BJ (cell line): ENCODE measurements around the gene RLBP1. TPM values are rescaled to one million over a fixed set of nuclear protein-coding genes. Genes with fewer than 3 reads are reported as not detected.
A peak's percentile ranks its signal among the peaks of the same experiment; 100 is the strongest.
"Not testable (repeated sequence)": the region's sequence is repeated elsewhere in the genome, so short reads cannot be mapped to it uniquely, and the experiment has no call there.

Source experiments
- CTCF ChIA-PET: fragments of 350-600 bp; formaldehyde crosslinking; extraction: SDS; loops from one replicate; lab custom pipeline; 2021; ENCODE audit warnings: antibody characterized with exemption, inconsistent platforms; lab: Yijun Ruan, JAX
- POLR2A ChIA-PET: fragments of 300-600 bp; sonication (Branson Sonifier 250); formaldehyde crosslinking; extraction: SDS; loops from one replicate; lab custom pipeline; 2021; ENCODE audit warnings: antibody characterized with exemption; lab: Charles Lee
- DNase-seq: peaks from one replicate; pipeline ENCODE4 v3.0.0-alpha.2; 2011; ENCODE audit warnings: low read depth
- H3K27me3 ChIP-seq: 2 replicates; pipeline ENCODE4 v1.6.0; 2011; ENCODE audit warnings: low read length; ENCODE audit not compliant: control insufficient read depth, insufficient read depth
- H3K36me3 ChIP-seq: 2 replicates; pipeline ENCODE4 v1.5.1; 2011; ENCODE audit warnings: low read length; ENCODE audit not compliant: control insufficient read depth, insufficient read depth
- H3K4me3 ChIP-seq: 2 replicates; pipeline ENCODE4 v1.5.1; 2011; ENCODE audit warnings: low read depth, mild to moderate bottlenecking, control low read depth, low read length
- polyA minus RNA-seq: library from RNA; depleted of rRNA, polyadenylated mRNA; stranded (reverse); fragments of >200 nt; gene quantifications from 2 replicates; pipeline ENCODE4 v1.2.3, GENCODE V29; 2011; rRNA and poly(A)+ RNA removed
- polyA plus RNA-seq: library from polyadenylated mRNA; depleted of rRNA; stranded (reverse); fragments of >200 nt; gene quantifications from 2 replicates; pipeline ENCODE4 v1.2.3, GENCODE V29; 2011; rRNA removed
- TF ChIP-seq, protein P1 (sequence below): IDR thresholded peaks from 2 replicates; pipeline ENCODE4 v1.5.1; 2011; ENCODE audit warnings: low read depth, mild to moderate bottlenecking, control low read depth, inconsistent platforms, low read length, moderate library complexity; ENCODE audit not compliant: insufficient read depth

The RLBP1 gene
- polyA plus RNA-seq (not detected in 2 replicates), polyA minus RNA-seq (not detected in 2 replicates)

DNA sequence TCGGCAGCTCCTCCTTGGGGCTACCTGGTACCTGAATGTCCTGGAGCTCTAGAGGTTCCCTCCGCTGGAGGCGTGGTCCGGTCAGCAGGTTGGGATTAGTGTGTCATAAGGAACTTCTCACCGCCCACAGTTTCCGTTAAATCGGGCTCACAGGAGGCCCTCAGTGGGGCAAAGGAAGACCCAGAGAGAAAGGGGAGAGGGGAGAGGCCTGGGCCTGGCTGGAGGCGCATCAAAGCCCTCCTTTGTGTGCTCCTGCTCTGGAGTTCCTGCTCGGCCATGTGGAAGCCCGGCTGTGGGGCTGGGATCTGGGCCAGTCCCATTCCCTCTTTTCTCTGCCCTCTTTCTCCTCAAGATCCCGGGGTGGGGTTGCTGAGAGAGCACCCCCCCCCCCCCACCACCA is at the start of gene RLBP1:
Gene RLBP1 (minus strand): TSS at position 37 of the 400 bp plus-strand sequence. CDS start 2,604 bp downstream, outside the sequence.
- Histone ChIP-seq H3K4me3 (no peak within 1 kb of the TSS), H3K36me3 (no peaks in the 10 kb centered on the region), H3K27me3 (peaks cover 15% of the 10 kb centered on the region)
- CTCF ChIA-PET, result interaction anchor here (1.6 kb wide), 1 partner anchor 12 kb away, joined by 8 read pairs; no protein-coding TSS in a partner anchor
- no peak for DNase-seq
- TF ChIP-seq, protein P1, sequence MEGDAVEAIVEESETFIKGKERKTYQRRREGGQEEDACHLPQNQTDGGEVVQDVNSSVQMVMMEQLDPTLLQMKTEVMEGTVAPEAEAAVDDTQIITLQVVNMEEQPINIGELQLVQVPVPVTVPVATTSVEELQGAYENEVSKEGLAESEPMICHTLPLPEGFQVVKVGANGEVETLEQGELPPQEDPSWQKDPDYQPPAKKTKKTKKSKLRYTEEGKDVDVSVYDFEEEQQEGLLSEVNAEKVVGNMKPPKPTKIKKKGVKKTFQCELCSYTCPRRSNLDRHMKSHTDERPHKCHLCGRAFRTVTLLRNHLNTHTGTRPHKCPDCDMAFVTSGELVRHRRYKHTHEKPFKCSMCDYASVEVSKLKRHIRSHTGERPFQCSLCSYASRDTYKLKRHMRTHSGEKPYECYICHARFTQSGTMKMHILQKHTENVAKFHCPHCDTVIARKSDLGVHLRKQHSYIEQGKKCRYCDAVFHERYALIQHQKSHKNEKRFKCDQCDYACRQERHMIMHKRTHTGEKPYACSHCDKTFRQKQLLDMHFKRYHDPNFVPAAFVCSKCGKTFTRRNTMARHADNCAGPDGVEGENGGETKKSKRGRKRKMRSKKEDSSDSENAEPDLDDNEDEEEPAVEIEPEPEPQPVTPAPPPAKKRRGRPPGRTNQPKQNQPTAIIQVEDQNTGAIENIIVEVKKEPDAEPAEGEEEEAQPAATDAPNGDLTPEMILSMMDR, result no peak
- POLR2A ChIA-PET, result no interaction called here

DNA sequence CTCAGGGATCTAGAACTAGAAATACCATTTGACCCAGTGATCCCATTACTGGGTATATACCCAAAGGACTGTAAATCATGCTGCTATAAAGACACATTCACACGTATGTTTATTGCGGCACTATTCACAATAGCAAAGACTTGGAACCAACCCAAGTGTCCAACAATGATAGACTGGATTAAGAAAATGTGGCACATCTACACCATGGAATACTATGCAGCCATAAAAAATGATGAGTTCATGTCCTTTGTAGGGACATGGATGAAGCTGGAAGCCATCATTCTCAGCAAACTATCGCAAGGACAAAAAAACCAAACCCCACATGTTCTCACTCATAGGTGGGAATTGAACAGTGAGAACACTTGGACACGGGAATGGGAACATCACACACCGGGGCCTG is 28.8 kb upstream of the RLBP1 start:
- H3K36me3 ChIP-seq, CTCF ChIA-PET, DNase-seq, H3K4me3 ChIP-seq, POLR2A ChIA-PET, H3K27me3 ChIP-seq: not testable (repeated sequence)

DNA sequence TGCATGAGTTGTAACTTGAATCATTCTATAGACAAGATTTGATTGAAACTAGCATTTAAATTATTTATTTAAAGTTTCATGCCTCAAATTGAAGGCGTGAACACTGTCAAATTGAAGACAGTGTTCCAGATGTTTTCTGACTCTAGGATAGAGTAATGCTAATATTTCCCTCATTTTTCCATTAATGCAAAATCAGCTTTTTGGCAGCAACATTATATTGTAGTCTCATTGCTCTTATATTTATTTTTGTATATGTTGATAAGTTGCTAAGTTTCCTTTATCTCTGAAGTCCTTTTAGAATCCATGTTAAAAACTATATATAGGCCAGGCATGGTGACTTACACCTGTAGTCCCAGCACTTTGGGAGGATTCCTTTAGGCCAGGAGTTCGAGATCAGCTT is 27.2 kb upstream of the RLBP1 start:
- POLR2A ChIA-PET, result no interaction called here

DNA sequence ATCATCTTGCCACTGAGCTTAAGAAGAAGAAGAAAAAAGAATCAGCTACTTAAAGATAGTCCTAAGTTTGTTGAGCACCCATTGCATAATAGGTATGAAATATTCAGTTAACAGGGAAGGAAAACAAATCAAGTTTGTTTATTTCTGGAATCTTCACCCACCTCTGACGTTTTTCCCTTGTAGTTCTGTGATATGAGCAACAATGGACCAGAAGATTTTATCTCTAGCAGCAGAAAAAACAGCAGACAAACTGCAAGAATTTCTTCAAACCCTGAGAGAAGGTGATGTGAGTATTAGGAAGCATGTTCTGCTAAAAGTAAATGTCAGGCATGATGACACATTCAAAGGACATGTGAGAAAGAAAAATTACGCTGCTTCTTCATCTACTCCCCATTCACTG is 26.1 kb upstream of the RLBP1 start:
- DNase-seq, result no peak
- no peak overlapping the region for H3K4me3 ChIP-seq
- no peaks in the 10 kb centered on the region for H3K27me3 ChIP-seq
- POLR2A ChIA-PET, result no interaction called here
- CTCF ChIA-PET, result interaction anchor here (1.1 kb wide), 1 partner anchor 41 kb away, joined by 4 read pairs; no protein-coding TSS in a partner anchor
- 0 out of 2 replicates have a peak, but pooled peaks cover 2% of the 10 kb centered on the region for H3K36me3 ChIP-seq
- TF ChIP-seq, protein P1, result no peak

More for the DNA sequence above, 27.2 kb upstream of the RLBP1 start:
- H3K27me3 ChIP-seq, result no peaks in the 10 kb centered on the region
- no peak overlapping the region for H3K4me3 ChIP-seq
- no peak for DNase-seq
- TF ChIP-seq, protein P1, result no peak
- H3K36me3 ChIP-seq, result 0 out of 2 replicates have a peak, but pooled peaks cover 2% of the 10 kb centered on the region
- CTCF ChIA-PET, result no interaction called here

DNA sequence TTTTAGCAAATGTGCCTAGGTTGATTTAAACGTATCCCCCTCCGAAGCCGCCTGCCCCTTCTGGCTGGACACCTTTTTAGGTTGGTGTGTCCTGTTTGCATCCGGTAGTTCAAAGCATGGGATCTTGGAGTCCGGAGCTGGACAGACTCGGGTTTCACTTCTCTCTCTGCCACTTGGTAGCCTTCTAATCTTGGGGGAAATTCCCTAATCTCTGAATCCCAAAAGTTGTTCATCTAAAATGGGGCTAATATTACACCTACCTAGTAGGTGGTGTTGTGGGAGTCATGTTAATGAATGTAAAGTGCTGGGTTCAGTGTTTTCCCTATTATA is 23.2 kb upstream of the RLBP1 start:
- TF ChIP-seq, protein P1, result no peak
- Histone ChIP-seq H3K27me3 (no peaks in the 10 kb centered on the region), H3K4me3 (peak overlapping the region; percentile 75), H3K36me3 (0 out of 2 replicates have a peak, but pooled peaks cover 2% of the 10 kb centered on the region)
- no peak for DNase-seq
- POLR2A ChIA-PET, result no interaction called here
- CTCF ChIA-PET, result interaction anchor here (0.6 to 2.4 kb wide), 4 partner anchors 38 to 516 kb away, joined by 3 to 10 read pairs (median 3); no protein-coding TSS in a partner anchor
